HEK293T (cell line): ENCODE results near the gene MGMT.

Experiments
- CTCF ChIA-PET: fragments of 350-600 bp; formaldehyde crosslinking; extraction: SDS; loops from one replicate; lab custom pipeline; 2021; ENCODE audit warnings: antibody characterized with exemption, inconsistent platforms; lab: Yijun Ruan, JAX
- POLR2A ChIA-PET: fragments of 350-600 bp; formaldehyde crosslinking; extraction: SDS; loops from one replicate; lab custom pipeline; 2020; ENCODE audit warnings: antibody characterized with exemption, inconsistent platforms; lab: Yijun Ruan, JAX
- DNase-seq: peaks from one replicate; pipeline ENCODE4 v3.0.0; 2012; ENCODE audit warnings: mixed read lengths; ENCODE audit errors: extremely low spot score
- ARNT ChIP-seq: fragments of 450-650 bp; IDR thresholded peaks from 2 replicates; pipeline ENCODE4 v1.6.1; 2017; ENCODE audit warnings: mild to moderate bottlenecking
- BHLHE40 ChIP-seq: fragments of 450-650 bp; IDR thresholded peaks from 2 replicates; pipeline ENCODE4 v1.6.1; 2016; ENCODE audit warnings: mild to moderate bottlenecking, moderate library complexity, borderline replicate concordance
- CTBP1 ChIP-seq: fragments of 450-650 bp; IDR thresholded peaks from 2 replicates; pipeline ENCODE4 v1.6.1; 2016; ENCODE audit warnings: borderline replicate concordance
- ELF4 ChIP-seq: fragments of 450-650 bp; IDR thresholded peaks from 2 replicates; pipeline ENCODE4 v1.6.1; 2017; ENCODE audit warnings: antibody characterized with exemption
- FOXA1 ChIP-seq: fragments of 450-650 bp; IDR thresholded peaks from 2 replicates; pipeline ENCODE4 v1.6.1; 2016; ENCODE audit warnings: mild to moderate bottlenecking
- FOXK2 ChIP-seq: fragments of 450-650 bp; IDR thresholded peaks from 2 replicates; pipeline ENCODE4 v1.6.1; 2016; ENCODE audit warnings: mild to moderate bottlenecking
- FOXM1 ChIP-seq: fragments of 450-650 bp; IDR thresholded peaks from 2 replicates; pipeline ENCODE4 v1.6.1; 2017; ENCODE audit warnings: mild to moderate bottlenecking, borderline replicate concordance
- HDGF ChIP-seq: fragments of 450-650 bp; IDR thresholded peaks from 2 replicates; pipeline ENCODE4 v1.6.1; 2017; ENCODE audit warnings: antibody characterized with exemption, borderline replicate concordance
- L3MBTL2 ChIP-seq: fragments of 450-650 bp; conservative IDR thresholded peaks from 2 replicates; pipeline ENCODE4 v1.6.1; 2016; ENCODE audit warnings: mild to moderate bottlenecking
- LEF1 ChIP-seq: fragments of 450-650 bp; IDR thresholded peaks from 2 replicates; pipeline ENCODE4 v1.6.1; 2017; ENCODE audit warnings: mild to moderate bottlenecking, borderline replicate concordance
- NFRKB ChIP-seq: fragments of 450-650 bp; IDR thresholded peaks from 2 replicates; pipeline ENCODE4 v1.6.1; 2016; ENCODE audit warnings: mild to moderate bottlenecking, moderate library complexity
- PKNOX1 ChIP-seq: fragments of 450-650 bp; IDR thresholded peaks from 2 replicates; pipeline ENCODE4 v1.6.1; 2016
- SP1 ChIP-seq: fragments of 450-650 bp; IDR thresholded peaks from 2 replicates; pipeline ENCODE4 v1.6.1; 2017
- SUZ12 ChIP-seq: fragments of 450-650 bp; IDR thresholded peaks from 2 replicates; pipeline ENCODE4 v1.6.1; 2016; ENCODE audit warnings: mild to moderate bottlenecking
- TARDBP ChIP-seq: fragments of 450-650 bp; IDR thresholded peaks from 2 replicates; pipeline ENCODE4 v1.6.1; 2016
- ZNF384 ChIP-seq: fragments of 450-650 bp; IDR thresholded peaks from 2 replicates; pipeline ENCODE4 v1.6.1; 2016

MGMT gene

GRCh38 chr10:129648856-129649255 is 181.8 kb downstream of the MGMT start:
- CTCF ChIA-PET = interaction anchor here (0.8 to 1.2 kb wide), 2 partner anchors 9 to 10 kb away, joined by 3 read pairs; no protein-coding TSS in a partner anchor
- TF ChIP-seq ARNT (no peak), PKNOX1 (no peak), ELF4 (no peak), L3MBTL2 (no peak), CTBP1 (no peak), SP1 (no peak), FOXK2 (no peak), FOXA1 (no peak), LEF1 (no peak), NFRKB (no peak)
- DNase-seq = no peak
- POLR2A ChIA-PET = no interaction called here

- POLR2A ChIA-PET = no interaction called here
- CTCF ChIA-PET = no interaction called here
- no peak for DNase-seq
- TF ChIP-seq BHLHE40 (no peak), CTBP1 (no peak), SP1 (no peak), NFRKB (no peak), FOXM1 (no peak), FOXK2 (no peak), ARNT (no peak), FOXA1 (no peak), LEF1 (no peak), ZNF384 (no peak), L3MBTL2 (no peak), PKNOX1 (no peak), ELF4 (no peak), SUZ12 (no peak), HDGF (no peak), TARDBP (no peak)
These were observed 185.0 kb downstream of the MGMT start for GRCh38 chr10:129652021-129652420.

GRCh38 chr10:129652521-129653201 is 185.6 kb downstream of the MGMT start:
- ChIA-PET POLR2A (no interaction called here), CTCF (no interaction called here)
- no peak for DNase-seq
- TF ChIP-seq TARDBP = no peak
- no peak for TF ChIP-seq CTBP1
- TF ChIP-seq SUZ12 = no peak
- TF ChIP-seq ARNT = no peak
- TF ChIP-seq FOXM1 = no peak
- TF ChIP-seq NFRKB = no peak
- TF ChIP-seq ZNF384 = no peak
- TF ChIP-seq HDGF = no peak
- TF ChIP-seq L3MBTL2 = no peak
- TF ChIP-seq LEF1 = no peak
- no peak for TF ChIP-seq ELF4
- no peak for TF ChIP-seq FOXA1
- TF ChIP-seq FOXK2 = no peak
- no peak for TF ChIP-seq SP1
- no peak for TF ChIP-seq PKNOX1
- TF ChIP-seq BHLHE40 = no peak

GRCh38 chr10:129653428-129653827 is 186.4 kb downstream of the MGMT start:
- POLR2A ChIA-PET = no interaction called here
- CTCF ChIA-PET = no interaction called here
- no peak for TF ChIP-seq TARDBP
- TF ChIP-seq SP1 = no peak
- TF ChIP-seq NFRKB = no peak
- TF ChIP-seq FOXA1 = no peak
- TF ChIP-seq SUZ12 = no peak
- TF ChIP-seq ARNT = no peak
- TF ChIP-seq CTBP1 = no peak
- no peak for TF ChIP-seq L3MBTL2
- no peak for DNase-seq

GRCh38 chr10:129653861-129654260 is 186.8 kb downstream of the MGMT start:
- no peak for DNase-seq
- ChIA-PET CTCF (no interaction called here), POLR2A (no interaction called here)
- no peak for TF ChIP-seq HDGF
- no peak for TF ChIP-seq ZNF384

- no peak for DNase-seq
- POLR2A ChIA-PET = no interaction called here
- CTCF ChIA-PET = no interaction called here
- TF ChIP-seq CTBP1 (no peak), SUZ12 (no peak), FOXM1 (no peak), PKNOX1 (no peak), ZNF384 (no peak), FOXA1 (no peak), L3MBTL2 (no peak), ELF4 (no peak), TARDBP (no peak), SP1 (no peak), LEF1 (no peak), BHLHE40 (no peak), HDGF (no peak), ARNT (no peak), NFRKB (no peak), FOXK2 (no peak)
These were observed 187.4 kb downstream of the MGMT start for GRCh38 chr10:129654461-129654860.
